KMS-11 (cell line): ENCODE data around the gene PHF20.
"Not testable (repeated sequence)": the region's sequence is repeated elsewhere in the genome, so short reads cannot be mapped to it uniquely, and the experiment has no call there.

ENCODE experiments used
- H2AFZ ChIP-seq: fragments of 200-600 bp; sonication (generic); 2 replicates; pipeline ENCODE4 v1.6.1; 2016; ENCODE audit warnings: antibody characterized with exemption, mixed run types, low read depth
- H3K27ac ChIP-seq: fragments of 200-600 bp; sonication (generic); 2 replicates; pipeline ENCODE4 v1.6.1; 2016; ENCODE audit warnings: mild to moderate bottlenecking, mixed run types
- H3K27me3 ChIP-seq: fragments of 200-600 bp; sonication (generic); 2 replicates; pipeline ENCODE4 v1.6.1; 2017; ENCODE audit warnings: mild to moderate bottlenecking, low read depth, mixed run types, moderate library complexity; ENCODE audit not compliant: insufficient read depth
- H3K36me3 ChIP-seq: fragments of 200-600 bp; sonication (generic); 2 replicates; pipeline ENCODE4 v1.6.1; 2017; ENCODE audit warnings: mild to moderate bottlenecking, mixed run types; ENCODE audit not compliant: insufficient read depth
- H3K4me1 ChIP-seq: fragments of 200-600 bp; sonication (generic); 2 replicates; pipeline ENCODE4 v1.6.1; 2016; ENCODE audit warnings: mild to moderate bottlenecking, low read depth, mixed run types; ENCODE audit not compliant: poor library complexity, severe bottlenecking
- H3K4me2 ChIP-seq: fragments of 200-600 bp; sonication (generic); 2 replicates; pipeline ENCODE4 v1.7.0; 2016; ENCODE audit warnings: mild to moderate bottlenecking, mixed run types
- H3K4me3 ChIP-seq: fragments of 200-600 bp; sonication (generic); IDR thresholded peaks from 2 replicates; pipeline ENCODE4 v1.6.1; 2017; ENCODE audit warnings: low read depth, low read length, mixed read lengths; ENCODE audit not compliant: insufficient read depth
- H3K79me2 ChIP-seq: fragments of 200-600 bp; sonication (generic); 2 replicates; pipeline ENCODE4 v1.6.1; 2016; ENCODE audit warnings: low read depth, mixed run types; ENCODE audit not compliant: insufficient read depth
- H3K9ac ChIP-seq: fragments of 200-600 bp; sonication (generic); 2 replicates; pipeline ENCODE4 v1.6.1; 2016; ENCODE audit warnings: mild to moderate bottlenecking, mixed run types
- H4K20me1 ChIP-seq: fragments of 200-600 bp; sonication (generic); 2 replicates; pipeline ENCODE4 v1.6.1; 2016; ENCODE audit warnings: mild to moderate bottlenecking, mixed run types; ENCODE audit not compliant: insufficient read depth
- CTCF ChIP-seq: fragments of 200-600 bp; sonication (generic); conservative IDR thresholded peaks from 2 replicates; pipeline ENCODE4 v1.6.1; 2017; ENCODE audit warnings: low read depth, mild to moderate bottlenecking, antibody characterized with exemption, low read length, moderate library complexity, mixed read lengths

The PHF20 gene

GRCh38 chr20:35762461-35762860 is 9.4 kb upstream of the PHF20 start:
- Histone ChIP-seq H3K27me3 (no peaks in the 10 kb centered on the region), H4K20me1 (no peaks in the 10 kb centered on the region), H2AFZ (no peak overlapping the region), H3K27ac (no peak overlapping the region), H3K36me3 (no peaks in the 10 kb centered on the region), H3K4me1 (no peaks in the 10 kb centered on the region), H3K4me3 (no peak overlapping the region), H3K4me2 (no peak overlapping the region), H3K9ac (no peak overlapping the region), H3K79me2 (no peaks in the 10 kb centered on the region)
- no peak for TF ChIP-seq CTCF

- not testable (repeated sequence) for H3K9ac ChIP-seq, H3K4me2 ChIP-seq, H3K27me3 ChIP-seq, H3K79me2 ChIP-seq, H3K27ac ChIP-seq, H3K4me3 ChIP-seq, H2AFZ ChIP-seq, H3K36me3 ChIP-seq, H3K4me1 ChIP-seq, H4K20me1 ChIP-seq
These were observed 6.9 kb upstream of the PHF20 start for GRCh38 chr20:35764936-35765335.

GRCh38 chr20:35766843-35767242 is 5.0 kb upstream of the PHF20 start:
- Histone ChIP-seq H3K4me2 (no peak overlapping the region), H2AFZ (no peak overlapping the region), H3K27me3 (no peaks in the 10 kb centered on the region), H3K79me2 (no peaks in the 10 kb centered on the region), H3K27ac (no peak overlapping the region), H3K36me3 (no peaks in the 10 kb centered on the region), H4K20me1 (no peaks in the 10 kb centered on the region), H3K4me3 (no peak overlapping the region), H3K9ac (no peak overlapping the region), H3K4me1 (peaks cover 5% of the 10 kb centered on the region)
- TF ChIP-seq CTCF: no peak

GRCh38 chr20:35767683-35768481 is 3.9 kb upstream of the PHF20 start:
- Histone ChIP-seq H3K27me3 (no peaks in the 10 kb centered on the region), H3K79me2 (peaks cover 7% of the 10 kb centered on the region), H3K9ac (no peak overlapping the region), H4K20me1 (no peaks in the 10 kb centered on the region), H3K4me1 (peaks cover 9% of the 10 kb centered on the region), H3K4me3 (no peak overlapping the region), H3K4me2 (no peak overlapping the region), H3K36me3 (no peaks in the 10 kb centered on the region), H3K27ac (no peak overlapping the region), H2AFZ (0 out of 2 replicates have a peak overlapping the region, but pooled peaks have one; percentile 8)
- no peak for TF ChIP-seq CTCF
